CD4-positive, CD25-positive, alpha-beta regulatory T cell (primary cell): Measurements from ENCODE around the gene GLIPR1L2. TPM values are rescaled to one million over a fixed set of nuclear protein-coding genes. Genes with fewer than 3 reads are reported as not detected.
A peak's percentile ranks its signal among the peaks of the same experiment; 100 is the strongest.

Experiments
- ATAC-seq, 2 donors: fragments of 150-1000 bp; cut with Tn5 transposase; one replicate each; pipeline ENCODE4 v1.10.0; 2021; ENCODE audit warnings: low read depth in 2 of 2, moderate number of reproducible peaks in 2 of 2, moderate library complexity in 1 of 2
- DNase-seq, 3 donors: peaks; one replicate each; pipeline versions ENCODE4 v3.0.0 to v3.0.0-alpha.2; 2012 to 2022; ENCODE audit warnings: mixed read lengths in 1 of 3
- H3K27ac ChIP-seq: one replicate; pipeline ENCODE4 v1.7.0; 2013; ENCODE audit warnings: mild to moderate bottlenecking, low read length; ENCODE audit not compliant: insufficient read depth, poor library complexity, severe bottlenecking
- H3K27me3 ChIP-seq: one replicate; pipeline ENCODE4 v1.7.0; 2013; ENCODE audit warnings: low read length; ENCODE audit not compliant: control insufficient read depth, insufficient read depth
- H3K36me3 ChIP-seq: one replicate; pipeline ENCODE4 v1.7.0; 2013; ENCODE audit warnings: mild to moderate bottlenecking, low read length, moderate library complexity; ENCODE audit not compliant: control insufficient read depth, insufficient read depth
- H3K4me1 ChIP-seq: 2 replicates; pipeline ENCODE4 v1.7.0; 2013; ENCODE audit warnings: mild to moderate bottlenecking, low read length; ENCODE audit not compliant: insufficient read depth, control insufficient read depth, poor library complexity, severe bottlenecking
- H3K4me3 ChIP-seq: one replicate; pipeline ENCODE4 v1.7.0; 2013; ENCODE audit warnings: low read depth, mild to moderate bottlenecking, low read length, moderate library complexity
- H3K9me3 ChIP-seq, 2 experiments: 1 replicate in 1 of 2; 2 replicates in 1 of 2; pipeline ENCODE4 v1.7.0; 2013; ENCODE audit warnings: low read length in 2 of 2, mild to moderate bottlenecking in 1 of 2, moderate library complexity in 1 of 2; ENCODE audit not compliant: control insufficient read depth in 2 of 2
- H3K27ac Mint-ChIP-seq, 3 donors: one replicate each; pipeline ENCODE4 v1.8.0; 2020 to 2022; ENCODE audit warnings: mild to moderate bottlenecking in 3 of 3, mixed read lengths in 3 of 3, moderate library complexity in 2 of 3
- H3K27me3 Mint-ChIP-seq: one replicate; pipeline ENCODE4 v1.8.0; 2022; ENCODE audit warnings: mild to moderate bottlenecking, mixed read lengths
- H3K36me3 Mint-ChIP-seq: one replicate; pipeline ENCODE4 v1.8.0; 2020; ENCODE audit warnings: mixed read lengths
- H3K4me1 Mint-ChIP-seq, 4 donors: one replicate each; pipeline ENCODE4 v1.8.0; 2020 to 2022; ENCODE audit warnings: mixed read lengths in 4 of 4, mild to moderate bottlenecking in 1 of 4
- H3K4me3 Mint-ChIP-seq, 4 donors: one replicate each; pipeline ENCODE4 v1.8.0; 2020 to 2022; ENCODE audit warnings: mild to moderate bottlenecking in 4 of 4, mixed read lengths in 4 of 4, moderate library complexity in 3 of 4
- H3K9me3 Mint-ChIP-seq, 7 donors: one replicate each; pipeline ENCODE4 v1.8.0; 2020 to 2022; ENCODE audit warnings: mixed read lengths in 7 of 7, mild to moderate bottlenecking in 3 of 7, moderate library complexity in 2 of 7
- polyA plus RNA-seq, 4 donors: library from polyadenylated mRNA; unstranded; fragments of 300-500 nt; fragmentation: Illumina TruSeq; gene quantifications; one replicate each; pipeline ENCODE4 v1.2.3, GENCODE V29; 2021
- total RNA-seq: library from RNA; stranded (reverse); gene quantifications from one replicate; pipeline ENCODE4 v1.2.3, GENCODE V29; 2022

GLIPR1L2 gene
- total and polyA plus RNA-seq, 5 donors from 2014 or later: 0.27 to 2.2 (median 1.1) TPM; not detected in 1

DNA sequence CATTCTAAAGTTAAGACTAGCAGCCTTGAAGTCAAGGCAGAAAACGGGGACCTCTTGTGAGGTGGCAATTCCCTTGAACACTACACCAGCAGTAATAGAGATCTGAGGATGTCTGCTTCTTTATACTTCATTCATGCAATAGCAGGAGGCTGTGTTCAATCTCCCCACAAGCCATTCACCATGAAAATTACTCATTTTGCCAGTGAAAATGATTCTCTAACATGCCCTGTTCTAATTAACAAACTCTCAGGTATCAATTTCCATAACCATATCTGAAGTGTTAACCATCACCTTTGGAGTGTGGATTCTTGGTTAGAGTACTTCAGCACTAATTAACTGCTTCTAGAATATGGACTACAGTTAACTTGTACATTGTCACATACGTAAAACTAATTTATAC lies 86.2 kb downstream of the GLIPR1L2 start:
- Histone ChIP-seq H3K9me3 (no peaks in the 10 kb centered on the region), H3K4me1 (peaks cover 30% of the 10 kb centered on the region), H3K36me3 (no peaks in the 10 kb centered on the region), H3K27me3 (no peaks in the 10 kb centered on the region), H3K4me3 (no peak overlapping the region), H3K27ac (no peak overlapping the region)
- Mint-ChIP-seq H3K4me1 (peaks cover 24 to 48% (median 29%) of the 10 kb centered on the region in 4 donors), H3K27me3 (peaks cover 6% of the 10 kb centered on the region), H3K4me3 (no peak overlapping the region), H3K9me3 (no peaks in the 10 kb centered on the region), H3K27ac (no peak overlapping the region), H3K36me3 (no peaks in the 10 kb centered on the region)
- DNase-seq (no peak), ATAC-seq (no peak)

DNA sequence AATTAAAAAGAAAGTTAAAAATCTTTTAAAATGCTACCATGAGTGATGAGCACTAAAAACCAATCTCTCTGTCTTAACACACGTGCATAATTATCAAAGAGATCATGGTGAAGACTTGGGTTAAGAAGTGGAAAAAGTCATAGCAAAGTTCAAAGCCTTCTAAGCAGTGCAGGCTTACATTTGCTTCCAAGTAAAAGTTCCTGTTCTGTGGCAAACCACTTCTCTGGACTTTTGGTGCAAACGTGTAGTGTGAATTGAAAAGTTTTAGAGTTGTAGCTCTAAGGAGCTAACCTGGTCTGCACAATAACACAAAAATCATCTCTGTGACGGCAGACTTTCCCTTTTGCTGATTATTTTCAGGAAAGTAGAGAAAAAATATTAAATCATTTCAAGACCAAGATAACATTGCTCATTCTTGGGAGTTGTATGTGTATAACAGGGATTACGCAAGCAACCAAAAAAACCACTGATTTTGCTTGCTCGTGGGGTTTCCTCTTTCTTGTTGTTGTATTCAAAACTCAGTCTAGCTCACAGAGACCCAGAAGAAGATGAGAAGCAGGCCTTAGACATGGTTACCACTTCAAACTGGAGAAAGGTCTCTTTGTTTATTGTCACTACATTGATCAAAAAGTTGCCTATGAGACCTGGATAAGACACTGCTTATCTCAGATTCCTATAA lies 87.4 kb downstream of the GLIPR1L2 start:
- peak in 2 of 3 donors; percentile 51 to 64 for DNase-seq

DNA sequence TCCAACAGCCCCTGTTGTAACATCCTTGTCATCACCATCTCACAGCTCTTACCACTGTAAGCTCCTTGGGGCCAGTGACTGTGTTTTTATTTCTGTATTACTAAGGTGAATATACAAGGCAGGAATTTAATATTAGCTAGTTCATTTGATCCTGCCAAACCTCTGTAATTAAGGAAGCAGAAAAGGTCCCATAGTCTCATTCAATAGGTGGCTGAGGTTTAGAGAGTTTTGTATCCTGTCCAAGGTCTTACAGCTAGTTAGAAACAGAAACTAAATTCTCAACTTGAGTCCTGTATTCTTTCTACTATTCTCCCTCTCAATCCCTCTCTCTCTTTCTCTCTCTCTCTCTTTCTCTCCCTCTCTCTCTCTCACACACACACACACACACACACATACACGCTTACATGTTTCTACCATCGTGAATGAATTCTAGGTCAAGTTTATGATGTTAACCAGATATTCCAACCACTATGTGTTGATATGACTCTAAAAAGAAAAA lies 89.1 kb downstream of the GLIPR1L2 start:
- H3K27ac Mint-ChIP-seq: peak overlapping the region; percentile 94 to 95 (median 95)
- peak overlapping the region; percentile 98 to 99 (median 98) for H3K4me3 Mint-ChIP-seq
- Histone ChIP-seq H3K36me3 (peaks cover 4% of the 10 kb centered on the region), H3K4me1 (peaks cover 48% of the 10 kb centered on the region), H3K27ac (peak overlapping the region; percentile 81), H3K27me3 (no peaks in the 10 kb centered on the region), H3K9me3 (no peaks in the 10 kb centered on the region), H3K4me3 (peak overlapping the region; percentile 99)
- H3K4me1 Mint-ChIP-seq: peaks cover 37 to 76% (median 54%) of the 10 kb centered on the region in 4 donors
- H3K27me3 Mint-ChIP-seq: no peaks in the 10 kb centered on the region
- DNase-seq (peak in 1 of 3 donors; percentile 58), ATAC-seq (peak; percentile 19 to 21)
- H3K36me3 Mint-ChIP-seq: peaks cover 7% of the 10 kb centered on the region
- no peaks in the 10 kb centered on the region for H3K9me3 Mint-ChIP-seq

More for the DNA sequence above, 87.4 kb downstream of the GLIPR1L2 start:
- Mint-ChIP-seq H3K27ac (peak overlapping the region; percentile 66 to 94 (median 79)), H3K4me3 (peak overlapping the region; percentile 15 to 80 (median 40)), H3K4me1 (peaks cover 32 to 58% (median 39%) of the 10 kb centered on the region in 4 donors), H3K36me3 (no peaks in the 10 kb centered on the region), H3K9me3 (no peaks in the 10 kb centered on the region), H3K27me3 (peaks cover 6% of the 10 kb centered on the region)
- H3K4me1 ChIP-seq: peaks cover 41% of the 10 kb centered on the region
- peak; percentile 27 to 39 for ATAC-seq
- H3K9me3 ChIP-seq: no peaks in the 10 kb centered on the region
- H3K36me3 ChIP-seq: no peaks in the 10 kb centered on the region
- H3K27ac ChIP-seq: peak overlapping the region; percentile 57
- peak overlapping the region; percentile 37 for H3K4me3 ChIP-seq
- no peaks in the 10 kb centered on the region for H3K27me3 ChIP-seq

DNA sequence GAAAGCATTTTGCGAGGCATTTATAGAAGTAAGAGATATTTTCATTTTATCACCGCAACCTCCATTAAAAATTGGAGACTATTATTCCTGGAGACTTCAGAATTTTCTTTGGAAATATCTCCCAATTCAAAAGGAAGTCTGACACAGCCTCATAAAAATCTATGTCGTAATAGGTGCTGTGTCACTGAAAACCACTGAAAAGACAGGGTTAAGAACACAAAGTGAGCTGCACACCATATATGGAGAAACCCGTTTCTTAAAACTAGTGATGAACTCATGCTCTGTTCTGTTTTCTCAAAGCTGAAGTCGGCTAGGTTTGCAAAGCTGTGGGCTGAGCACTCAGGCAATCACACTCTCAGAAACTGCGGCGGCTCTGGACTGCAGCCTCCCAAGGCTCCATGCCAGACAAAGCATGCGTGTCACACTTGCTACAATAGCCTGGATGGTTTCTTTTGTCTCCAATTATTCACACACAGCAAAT lies 89.6 kb downstream of the GLIPR1L2 start, which contains the start of gene GLIPR1:
GLIPR1 (plus strand) TSS at position 287 of the 481 bp plus-strand sequence; CDS start at position 413, 126 bp downstream.
- H3K36me3 Mint-ChIP-seq: peaks cover 9% of the 10 kb centered on the region
- DNase-seq: peak; percentile 48 to 88 (median 80)
- H3K4me3 Mint-ChIP-seq: peak within 1 kb of the TSS; percentile 98 to 99 (median 98)
- H3K9me3 Mint-ChIP-seq: no peaks in the 10 kb centered on the region
- H3K4me1 Mint-ChIP-seq: peaks cover 40 to 79% (median 57%) of the 10 kb centered on the region in 4 donors
- no peaks in the 10 kb centered on the region for H3K9me3 ChIP-seq
- peak; percentile 93 to 94 for ATAC-seq
- H3K4me3 ChIP-seq: peak within 1 kb of the TSS; percentile 99
- no peaks in the 10 kb centered on the region for H3K27me3 ChIP-seq
- H3K27me3 Mint-ChIP-seq: no peaks in the 10 kb centered on the region
- H3K4me1 ChIP-seq: peaks cover 51% of the 10 kb centered on the region
- peak within 1 kb of the TSS; percentile 81 for H3K27ac ChIP-seq
- H3K36me3 ChIP-seq: peaks cover 4% of the 10 kb centered on the region
- peak within 1 kb of the TSS; percentile 94 to 95 (median 95) for H3K27ac Mint-ChIP-seq

DNA sequence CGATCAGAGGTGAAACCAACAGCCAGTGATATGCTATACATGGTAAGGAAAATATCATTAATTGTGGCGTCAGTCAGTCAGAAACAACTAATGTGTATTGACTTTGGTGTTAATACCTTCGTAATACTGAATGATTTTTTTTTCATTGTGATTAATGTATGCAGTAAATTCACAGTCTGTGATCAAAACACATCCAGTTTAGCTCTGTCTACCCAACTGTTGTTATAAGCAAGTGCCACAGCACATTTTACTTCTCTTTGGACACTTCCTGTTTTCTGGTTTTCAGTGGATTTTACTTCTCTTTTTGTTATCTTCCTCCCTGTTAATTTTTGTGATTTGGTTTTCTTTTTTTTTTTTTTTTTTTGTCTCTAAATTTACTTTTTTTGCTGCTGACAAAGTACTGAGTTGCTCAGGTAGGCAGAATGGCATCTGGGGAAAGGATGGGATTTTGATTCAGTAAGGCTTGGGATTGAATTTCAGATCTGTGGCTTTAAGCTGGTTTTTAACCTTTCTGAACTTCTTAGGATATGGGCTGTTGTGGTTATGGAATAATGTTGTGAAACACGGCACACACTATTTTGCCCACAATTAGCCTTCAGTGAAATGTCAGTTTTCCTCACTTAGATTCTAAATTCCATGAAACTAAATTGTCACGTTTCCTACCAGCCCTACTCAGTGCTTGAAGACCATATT lies 90.3 kb downstream of the GLIPR1L2 start:
- H3K4me1 Mint-ChIP-seq: peaks cover 40 to 83% (median 58%) of the 10 kb centered on the region in 4 donors
- ATAC-seq: peak; percentile 16 to 20
- H3K9me3 Mint-ChIP-seq: no peaks in the 10 kb centered on the region
- Histone ChIP-seq H3K4me3 (peak overlapping the region; percentile 99), H3K27ac (peak overlapping the region; percentile 81), H3K27me3 (no peaks in the 10 kb centered on the region), H3K4me1 (peaks cover 51% of the 10 kb centered on the region), H3K9me3 (no peaks in the 10 kb centered on the region), H3K36me3 (peaks cover 4% of the 10 kb centered on the region)
- no peaks in the 10 kb centered on the region for H3K27me3 Mint-ChIP-seq
- peaks cover 9% of the 10 kb centered on the region for H3K36me3 Mint-ChIP-seq
- peak overlapping the region; percentile 94 to 95 (median 95) for H3K27ac Mint-ChIP-seq
- no peak for DNase-seq
- H3K4me3 Mint-ChIP-seq: peak overlapping the region; percentile 98 to 99 (median 98)

DNA sequence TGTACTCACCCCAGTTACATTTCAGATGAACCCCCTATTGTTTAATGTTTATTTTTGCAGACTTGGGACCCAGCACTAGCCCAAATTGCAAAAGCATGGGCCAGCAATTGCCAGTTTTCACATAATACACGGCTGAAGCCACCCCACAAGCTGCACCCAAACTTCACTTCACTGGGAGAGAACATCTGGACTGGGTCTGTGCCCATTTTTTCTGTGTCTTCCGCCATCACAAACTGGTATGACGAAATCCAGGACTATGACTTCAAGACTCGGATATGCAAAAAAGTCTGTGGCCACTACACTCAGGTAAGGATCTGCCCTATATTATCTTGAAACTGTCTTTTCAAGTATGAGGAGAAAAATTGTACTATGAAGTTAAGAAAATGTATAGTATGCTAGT lies 90.9 kb downstream of the GLIPR1L2 start:
- Histone ChIP-seq H3K27me3 (no peaks in the 10 kb centered on the region), H3K4me3 (peak overlapping the region; percentile 99), H3K4me1 (peaks cover 51% of the 10 kb centered on the region), H3K9me3 (no peaks in the 10 kb centered on the region), H3K36me3 (peaks cover 4% of the 10 kb centered on the region), H3K27ac (peak overlapping the region; percentile 81)
- DNase-seq: no peak
- peak overlapping the region; percentile 94 to 95 (median 95) for H3K27ac Mint-ChIP-seq
- no peaks in the 10 kb centered on the region for H3K9me3 Mint-ChIP-seq
- no peak for ATAC-seq
- peak overlapping the region; percentile 98 to 99 (median 98) for H3K4me3 Mint-ChIP-seq
- H3K27me3 Mint-ChIP-seq: no peaks in the 10 kb centered on the region
- H3K4me1 Mint-ChIP-seq: peaks cover 46 to 86% (median 63%) of the 10 kb centered on the region in 4 donors
- H3K36me3 Mint-ChIP-seq: peaks cover 11% of the 10 kb centered on the region
